Stimulated activated CD4-positive, alpha-beta T cell treated with anti-CD3 and anti-CD28 coated beads, Interleukin-2, amount 100 ng/mL, for 48 hours (primary cell): ENCODE results near the gene SHISA4.
A peak's percentile ranks its signal among the peaks of the same experiment; 100 is the strongest.

Experiments used
- DNase-seq, 2 donors: peaks; one replicate each; pipeline ENCODE4 v3.0.0-alpha.2; 2020

The SHISA4 gene

DNA sequence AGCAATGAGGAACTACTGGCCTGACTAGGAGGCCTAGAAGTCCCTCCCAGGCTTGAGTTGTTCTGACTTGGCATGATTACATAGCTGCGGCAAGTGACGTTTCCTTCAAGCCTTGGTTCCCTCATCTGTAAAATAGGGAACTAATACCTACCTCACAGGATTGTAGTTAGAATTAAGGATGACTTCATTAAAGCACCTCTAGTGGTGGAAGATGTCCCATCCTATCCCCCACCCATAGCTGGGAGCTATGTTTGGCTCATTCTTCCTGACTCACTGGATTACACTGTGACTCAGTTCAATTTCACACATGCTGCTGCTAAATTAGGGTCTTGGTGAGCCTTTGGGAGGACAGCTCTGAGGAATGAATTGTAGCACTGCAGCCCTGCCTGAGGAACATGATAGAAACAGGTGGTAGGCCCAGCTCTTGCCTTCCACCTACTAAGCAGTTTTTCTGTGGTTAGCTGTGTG, 6.0 kb upstream of the SHISA4 start:
- no peak for DNase-seq

DNA sequence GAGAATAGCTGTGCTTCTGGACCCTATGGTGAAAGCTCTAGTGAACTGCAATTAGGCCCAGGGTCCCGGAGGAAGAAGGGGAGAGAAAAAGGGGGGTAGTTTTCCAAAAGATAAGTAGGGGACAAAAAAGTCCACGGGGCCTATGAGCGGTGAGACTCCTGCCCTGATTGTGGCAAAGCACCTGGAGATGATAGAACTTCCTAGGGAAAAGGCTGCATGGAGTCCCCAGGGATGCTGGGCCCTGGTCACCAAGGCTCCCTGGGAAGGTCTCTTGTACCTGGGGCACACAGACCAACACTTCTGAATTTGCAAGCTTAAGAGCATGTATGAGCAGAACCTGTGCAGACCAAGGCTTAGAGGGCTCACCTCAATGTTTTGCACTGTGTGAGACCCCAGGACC, 5.4 kb upstream of the SHISA4 start:
- DNase-seq = no peak

DNA sequence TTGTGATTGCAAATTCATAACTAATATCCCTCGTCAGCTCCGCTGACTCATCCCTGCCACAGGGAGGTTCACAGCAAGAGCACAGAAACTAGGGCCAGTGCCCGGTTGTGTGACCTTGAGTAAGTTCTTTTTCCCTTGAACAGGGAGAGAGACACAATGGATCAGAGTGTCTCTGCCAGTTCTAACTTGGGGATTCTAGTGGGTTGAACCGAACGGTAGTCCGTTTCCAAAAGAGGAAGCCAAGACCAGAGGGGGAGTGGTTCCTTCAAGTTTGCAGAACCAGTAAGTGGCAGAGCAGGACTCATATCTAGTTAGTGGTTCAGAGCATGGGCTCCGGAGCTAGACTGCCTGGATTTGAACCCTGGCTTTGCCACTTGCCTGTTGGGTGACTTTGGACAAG, 4.9 kb upstream of the SHISA4 start:
- DNase-seq = no peak

DNA sequence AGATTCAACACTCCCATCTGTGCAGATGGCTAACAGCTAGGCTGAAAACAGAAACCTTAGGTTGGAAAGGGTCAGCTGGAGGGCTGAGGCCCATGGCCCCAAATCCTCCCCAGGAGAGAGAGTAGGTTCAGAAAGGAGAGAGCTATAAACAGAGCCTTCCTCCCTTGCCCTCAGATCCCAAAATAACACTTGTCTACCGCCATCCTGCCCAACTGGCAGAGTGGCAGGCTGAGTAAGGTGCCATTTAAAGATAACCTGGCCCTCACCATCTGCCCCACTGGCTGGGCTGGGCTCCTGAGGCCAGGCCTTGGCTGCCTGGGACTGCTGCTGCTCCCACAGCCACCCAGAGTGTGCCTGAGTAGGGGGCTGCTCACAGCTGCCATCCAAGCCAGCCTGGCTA, 4.3 kb upstream of the SHISA4 start:
- DNase-seq = no peak

DNA sequence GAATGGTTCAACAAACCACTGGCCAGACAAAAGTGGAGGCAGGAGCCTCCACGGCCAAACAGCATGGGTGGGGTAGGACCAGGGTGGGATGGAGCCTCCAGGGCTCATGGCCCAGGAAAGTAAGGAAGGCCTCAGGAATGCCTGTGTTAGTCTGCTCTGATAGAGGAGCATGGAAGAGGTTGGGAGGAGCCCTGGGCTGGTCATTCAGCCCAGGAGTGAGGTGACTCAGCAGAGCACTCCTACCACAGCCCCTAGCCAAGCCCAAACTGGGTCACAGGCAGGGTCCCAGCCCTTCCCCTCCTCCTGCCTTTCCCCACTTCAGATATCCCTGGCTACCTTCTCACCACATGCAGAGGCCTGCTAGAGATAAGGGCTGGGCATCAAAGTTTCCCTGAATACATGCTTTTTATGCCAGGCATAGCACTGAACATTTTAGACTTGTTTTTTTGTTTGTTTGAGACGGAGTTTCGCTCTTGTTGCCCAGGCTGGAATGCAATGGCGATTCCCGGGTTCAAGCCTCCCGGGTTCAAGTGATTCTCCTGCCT, 3.1 kb upstream of the SHISA4 start:
- DNase-seq = no peak

DNA sequence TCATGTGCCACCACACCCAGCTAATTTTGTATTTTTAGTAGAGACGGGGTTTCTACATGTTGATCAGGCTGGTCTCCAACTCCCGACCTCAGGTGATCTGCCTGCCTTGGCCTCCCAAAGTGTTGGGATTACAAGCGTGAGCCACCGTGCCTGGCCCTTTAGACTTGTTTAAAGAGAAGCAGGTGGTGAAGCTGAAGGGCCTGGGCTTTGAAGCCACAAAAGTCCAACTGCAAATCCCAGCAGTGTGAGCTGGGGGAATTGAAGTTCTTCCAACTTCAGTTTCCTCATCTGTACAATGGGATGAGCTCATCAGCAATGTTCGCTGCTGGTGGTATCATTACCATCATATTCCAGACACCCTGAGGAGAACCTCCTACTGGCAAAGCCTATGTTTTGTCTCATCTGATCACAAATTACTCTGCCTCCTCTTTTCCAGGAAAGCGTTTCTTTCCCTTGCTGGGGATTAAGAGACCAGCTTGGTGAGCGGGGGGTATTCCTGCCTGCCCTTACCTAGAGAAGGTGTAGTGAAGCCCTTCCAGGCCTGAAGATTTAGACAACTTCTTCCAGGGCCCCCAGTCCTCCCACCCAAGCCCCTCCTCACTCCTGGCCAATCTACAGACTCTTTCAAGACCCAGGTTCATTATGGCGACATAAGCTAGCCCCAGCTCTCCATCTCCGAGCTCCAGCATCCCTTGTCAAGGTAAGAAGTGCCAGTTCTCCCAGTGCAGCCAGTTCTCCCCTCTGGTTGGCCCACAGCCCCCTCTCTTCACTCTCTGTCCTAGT, 2.4 kb upstream of the SHISA4 start:
- no peak for DNase-seq

DNA sequence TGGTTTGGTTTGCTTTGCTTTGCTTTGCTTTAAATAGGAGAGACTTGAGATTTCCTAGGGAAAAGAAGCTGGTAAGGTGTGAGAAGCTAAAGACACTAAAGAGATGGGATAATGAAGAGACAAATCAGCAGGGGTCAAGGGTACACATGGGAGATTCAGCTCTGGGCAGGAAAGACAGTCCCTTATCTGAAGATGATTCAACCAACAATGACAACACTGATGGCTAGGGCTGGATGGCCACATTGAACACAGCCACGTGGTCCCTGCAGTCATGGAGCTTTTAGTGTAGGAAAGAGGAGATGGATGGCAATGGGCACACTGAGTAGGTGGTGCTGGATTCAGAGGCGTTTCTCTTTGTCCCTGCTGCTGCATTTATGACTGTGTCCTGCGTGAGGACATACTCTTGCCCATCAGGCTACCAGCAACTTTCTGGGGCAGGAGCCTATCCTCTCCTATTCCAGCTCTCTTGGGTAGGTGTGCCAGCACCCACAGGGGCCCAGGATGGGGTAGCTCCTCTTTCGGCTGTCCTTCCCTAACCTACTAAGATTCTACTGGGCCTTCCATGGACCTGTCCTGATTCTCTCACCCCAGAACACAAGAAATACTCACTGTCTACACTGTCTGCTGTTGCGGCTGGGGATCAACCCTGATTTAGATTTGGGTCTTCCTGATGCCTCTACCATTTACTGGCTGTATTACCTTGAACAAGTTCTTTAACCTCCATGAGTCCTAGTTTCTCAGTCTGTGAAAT, 1.4 kb upstream of the SHISA4 start:
- DNase-seq = no peak

DNA sequence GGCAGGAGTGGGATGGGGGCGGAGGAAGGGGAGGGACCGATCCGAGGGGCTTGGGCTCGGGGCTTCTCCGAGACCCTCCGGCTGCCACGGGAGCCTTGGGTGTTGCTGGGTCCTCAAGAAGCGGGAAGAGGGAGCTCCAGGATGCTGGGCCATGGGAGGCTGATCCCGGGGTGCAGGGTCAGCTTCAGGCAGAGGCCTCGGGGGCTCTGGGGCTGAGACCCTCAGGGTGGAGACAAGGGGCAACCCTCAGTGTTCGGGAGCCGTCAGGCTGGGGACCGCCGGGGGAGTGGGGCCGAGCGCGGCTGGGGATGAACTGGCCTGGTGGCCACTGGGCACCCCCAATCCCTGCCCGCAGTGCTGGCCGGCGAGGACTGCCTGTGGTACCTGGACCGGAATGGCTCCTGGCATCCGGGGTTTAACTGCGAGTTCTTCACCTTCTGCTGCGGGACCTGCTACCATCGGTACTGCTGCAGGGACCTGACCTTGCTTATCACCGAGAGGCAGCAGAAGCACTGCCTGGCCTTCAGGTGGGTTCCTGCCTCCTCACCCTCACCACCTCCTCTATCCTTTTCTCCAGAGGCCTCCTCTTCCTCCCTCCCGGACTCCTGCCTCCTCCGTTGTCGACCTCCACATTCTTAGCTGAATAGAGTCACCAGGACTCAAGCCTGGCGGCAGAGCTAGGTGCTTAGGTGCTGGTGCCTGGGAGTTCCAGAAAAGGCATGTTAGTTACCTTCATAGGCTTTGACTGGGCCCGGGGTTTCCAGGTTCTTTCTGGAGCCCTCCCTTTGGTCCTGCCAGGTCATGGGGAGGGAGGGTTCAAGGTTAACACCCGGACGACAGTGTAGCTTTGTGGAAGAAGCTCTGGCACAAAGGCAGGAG, 631 bp downstream of the SHISA4 start:
- DNase-seq = no peak

DNA sequence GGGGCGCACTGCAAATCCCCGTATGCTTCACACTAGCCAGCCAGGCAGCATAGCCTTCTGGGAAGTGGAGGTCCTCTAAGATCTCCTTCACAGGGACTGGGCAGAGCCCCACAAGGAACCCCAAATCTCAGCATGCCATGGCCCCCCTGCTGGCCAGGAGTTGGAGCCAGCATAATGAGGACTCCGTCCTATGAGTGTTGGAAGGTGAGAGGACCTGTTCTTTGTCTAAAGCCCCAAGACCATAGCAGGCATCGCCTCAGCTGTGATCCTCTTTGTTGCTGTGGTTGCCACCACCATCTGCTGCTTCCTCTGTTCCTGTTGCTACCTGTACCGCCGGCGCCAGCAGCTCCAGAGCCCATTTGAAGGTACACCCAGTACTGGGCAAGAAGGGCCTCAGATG, 1.5 kb downstream of the SHISA4 start:
- no peak for DNase-seq

DNA sequence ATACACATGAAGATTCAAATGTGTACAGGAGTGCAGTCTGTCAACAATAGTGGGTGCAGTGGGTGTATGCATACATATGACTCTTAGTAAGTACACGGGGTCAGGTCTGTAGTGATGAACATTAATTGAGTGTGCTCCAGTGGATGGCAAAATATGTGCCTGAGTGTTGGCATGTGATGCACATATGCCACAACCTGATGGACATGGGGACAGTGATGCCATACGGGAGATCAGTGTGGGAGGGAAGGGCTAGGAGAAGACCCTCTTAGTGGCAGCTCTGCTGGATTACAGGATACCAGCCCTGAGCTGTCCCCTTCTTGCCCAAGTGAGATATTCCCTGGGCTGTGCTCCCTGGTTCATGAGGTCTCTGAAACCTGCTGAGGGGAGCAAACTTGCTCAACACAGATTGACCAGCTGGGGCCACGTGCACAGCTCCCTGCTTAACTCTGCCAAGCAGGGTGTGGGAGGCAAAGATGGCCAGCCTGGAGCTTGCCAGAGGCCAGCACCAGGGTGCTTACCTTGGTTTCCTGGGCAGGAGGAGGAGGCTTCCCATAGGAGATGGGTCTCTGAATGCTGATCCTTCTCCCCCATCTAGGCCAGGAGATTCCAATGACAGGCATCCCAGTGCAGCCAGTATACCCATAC, 2.2 kb downstream of the SHISA4 start:
- DNase-seq = no peak

DNA sequence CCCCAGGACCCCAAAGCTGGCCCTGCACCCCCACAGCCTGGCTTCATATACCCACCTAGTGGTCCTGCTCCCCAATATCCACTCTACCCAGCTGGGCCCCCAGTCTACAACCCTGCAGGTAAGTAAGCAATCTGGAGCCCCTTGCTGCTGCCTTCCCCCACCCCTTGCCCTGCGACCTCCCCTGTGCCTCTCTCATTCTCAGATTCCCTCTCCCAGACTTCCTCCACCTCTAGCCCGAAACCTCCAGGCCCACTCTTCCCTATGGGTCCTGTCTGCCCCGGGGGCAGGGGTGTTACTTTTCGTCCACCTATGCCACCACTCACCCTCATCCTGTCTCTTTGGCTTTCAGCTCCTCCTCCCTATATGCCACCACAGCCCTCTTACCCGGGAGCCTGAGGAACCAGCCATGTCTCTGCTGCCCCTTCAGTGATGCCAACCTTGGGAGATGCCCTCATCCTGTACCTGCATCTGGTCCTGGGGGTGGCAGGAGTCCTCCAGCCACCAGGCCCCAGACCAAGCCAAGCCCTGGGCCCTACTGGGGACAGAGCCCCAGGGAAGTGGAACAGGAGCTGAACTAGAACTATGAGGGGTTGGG, 2.9 kb downstream of the SHISA4 start:
- no peak for DNase-seq

DNA sequence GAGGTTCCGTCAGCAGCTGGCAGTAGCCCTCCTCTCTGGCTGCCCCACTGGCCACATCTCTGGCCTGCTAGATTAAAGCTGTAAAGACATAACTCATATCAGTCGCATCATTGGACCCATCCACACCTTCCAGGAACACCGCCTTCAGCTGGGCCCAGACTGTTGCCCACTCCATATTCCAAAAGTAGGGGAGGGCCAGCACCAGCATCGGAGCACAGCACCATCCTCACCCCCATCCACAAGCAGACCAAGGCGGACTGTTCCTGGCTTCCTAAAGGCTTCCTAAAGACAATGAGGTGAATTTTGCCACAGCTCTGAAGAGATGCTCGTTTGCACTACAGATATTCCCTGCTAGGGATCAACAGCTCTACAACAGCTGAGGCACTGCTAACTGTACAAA, 3.5 kb downstream of the SHISA4 start:
- no peak for DNase-seq

DNA sequence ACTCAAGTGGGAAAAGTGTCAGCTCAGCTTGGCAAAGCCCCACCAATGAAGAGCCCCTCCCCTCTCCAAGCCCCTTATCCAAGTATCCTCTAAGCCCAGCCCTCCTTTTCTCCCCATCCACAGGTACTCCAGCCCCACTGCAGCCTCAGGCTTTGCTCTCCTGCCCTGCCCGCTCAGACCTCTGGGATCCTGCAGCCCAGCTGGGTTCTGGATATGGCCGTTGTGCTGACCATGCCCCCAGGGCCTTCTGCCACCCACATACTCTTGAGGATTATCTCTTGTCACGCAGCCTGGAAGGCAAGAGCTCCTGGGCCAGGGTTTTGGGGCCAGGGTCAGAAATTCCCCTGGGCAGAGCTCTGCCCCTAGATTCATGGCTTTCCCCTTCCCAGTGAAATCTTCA, 4.7 kb downstream of the SHISA4 start:
- DNase-seq = no peak

DNA sequence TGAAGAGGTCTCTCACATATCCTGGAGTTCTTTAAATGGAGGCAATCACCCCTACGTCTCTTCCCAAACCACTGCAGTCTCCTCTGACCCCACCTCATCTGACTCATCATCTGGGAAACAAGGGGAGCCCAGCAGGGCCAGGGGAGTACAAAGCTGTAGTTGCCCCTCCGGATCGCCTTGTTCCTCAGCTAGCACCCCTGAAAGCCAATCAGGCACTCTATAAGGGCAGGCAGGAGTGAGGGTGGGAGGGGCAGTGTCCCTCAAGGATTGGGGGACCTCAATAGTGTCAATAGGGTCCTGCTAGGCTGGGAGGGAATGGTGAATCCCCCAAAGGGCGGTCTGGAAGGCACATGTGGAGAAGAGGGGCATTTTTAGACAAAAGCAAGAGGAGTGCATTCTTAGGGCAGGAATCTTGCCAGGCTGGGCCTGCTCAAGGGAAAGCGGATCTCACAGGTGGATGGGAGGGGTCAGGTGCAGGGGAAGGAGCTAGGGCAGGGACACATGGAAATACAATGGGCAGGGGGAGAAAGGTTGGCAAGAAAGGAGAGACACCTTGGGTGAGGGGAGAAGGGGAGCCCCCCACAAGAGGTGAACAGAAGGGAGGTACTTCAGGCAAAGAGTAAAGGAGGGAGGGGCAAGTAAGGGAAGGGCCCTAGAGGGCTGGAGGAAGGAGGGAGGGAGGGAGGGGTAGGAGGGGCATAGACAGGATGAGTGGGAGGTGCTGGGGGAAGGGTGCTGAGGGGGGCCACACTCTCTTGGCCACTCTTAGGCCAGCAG, 5.8 kb downstream of the SHISA4 start:
- DNase-seq = no peak

DNA sequence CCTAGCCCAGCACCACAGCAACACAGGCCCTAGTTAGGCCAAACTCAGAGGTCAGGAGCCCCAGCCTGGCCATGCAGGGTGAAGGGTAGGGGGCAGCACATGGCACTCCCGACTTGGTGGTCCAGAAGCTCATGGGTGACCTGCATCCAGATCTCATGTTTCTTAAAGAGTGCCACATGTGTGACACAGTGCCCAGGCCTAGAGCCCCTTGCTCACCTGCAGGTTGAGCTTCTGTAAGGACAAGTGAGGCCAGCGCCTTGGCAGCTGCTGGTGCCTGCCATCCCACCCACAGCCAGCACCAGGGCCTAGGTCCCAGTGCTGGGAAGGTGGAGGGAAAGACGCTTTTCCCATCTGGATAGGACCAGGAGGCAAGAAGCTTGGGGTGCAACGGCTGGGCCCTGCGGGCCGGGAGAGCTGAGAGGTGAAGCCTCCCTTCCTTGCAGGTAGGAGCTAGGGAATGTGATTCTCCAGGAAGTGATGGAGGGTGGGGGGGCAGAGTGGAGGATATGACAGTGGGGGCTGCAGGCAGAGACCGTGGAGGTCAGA, 6.5 kb downstream of the SHISA4 start:
- DNase-seq = no peak

DNA sequence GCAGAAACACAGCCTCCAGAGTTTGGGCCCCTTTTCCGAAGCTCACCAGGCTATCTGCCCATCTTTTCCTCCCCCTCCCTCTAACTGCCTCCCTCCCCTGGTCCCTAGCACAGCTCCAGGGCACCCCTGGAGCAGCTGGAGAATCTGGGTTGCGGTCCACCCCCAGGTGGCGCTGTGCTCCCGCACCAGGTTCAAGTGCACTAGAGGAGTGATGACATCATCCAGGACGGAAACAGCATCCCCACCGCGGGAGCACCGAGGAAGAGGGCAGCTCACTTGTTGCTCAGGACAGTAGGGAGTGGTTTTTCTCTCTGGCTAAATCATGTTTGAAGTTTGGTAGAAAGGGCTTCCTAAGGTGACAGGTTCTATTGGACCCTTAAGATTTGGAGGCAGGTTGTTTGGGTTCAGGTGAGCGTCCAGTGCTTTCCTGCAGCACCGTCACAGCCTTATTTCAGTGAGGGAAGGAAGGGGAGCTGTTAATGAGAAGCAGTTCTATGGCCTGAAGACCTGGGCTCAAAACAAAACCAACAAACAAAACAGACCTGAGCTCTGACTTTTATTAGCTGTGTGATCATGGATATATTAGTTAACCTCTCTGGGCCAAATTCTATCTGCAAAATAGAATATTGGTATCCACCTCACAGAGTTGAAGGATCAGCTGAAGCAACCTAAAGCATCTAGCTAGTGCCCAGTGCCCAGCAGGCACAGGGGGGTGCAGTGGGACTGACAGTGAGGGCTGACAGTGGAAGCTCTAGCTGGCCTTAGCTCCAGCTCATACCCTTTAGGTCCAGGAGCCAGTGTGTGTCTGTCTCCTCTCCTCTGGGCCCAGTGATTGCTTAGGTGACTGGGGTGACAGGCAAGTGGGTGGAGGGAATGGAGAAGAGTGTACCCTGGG, 7.5 kb downstream of the SHISA4 start:
- peak; percentile 85 to 89 for DNase-seq

DNA sequence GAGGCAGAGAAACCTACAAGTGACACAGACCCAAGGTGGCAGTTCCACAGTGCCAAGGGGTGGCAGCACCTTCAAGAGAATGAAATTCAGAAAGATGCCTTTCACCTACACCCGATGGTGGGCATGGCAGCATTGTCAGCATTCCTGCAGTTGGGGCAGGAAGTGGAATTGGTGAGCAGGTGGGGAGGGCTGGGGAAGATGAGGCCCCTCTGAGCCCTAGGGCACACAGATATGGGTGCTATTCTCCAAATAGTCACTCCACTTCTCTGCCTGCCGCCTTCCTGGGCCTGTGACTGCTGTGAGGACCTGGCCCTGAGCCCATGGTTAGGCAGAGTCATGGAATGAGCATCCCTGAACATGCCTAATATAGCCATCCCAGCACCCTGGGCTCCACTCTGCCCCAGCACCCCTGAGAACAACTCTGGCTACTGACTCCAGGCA, 8.3 kb downstream of the SHISA4 start:
- no peak for DNase-seq

DNA sequence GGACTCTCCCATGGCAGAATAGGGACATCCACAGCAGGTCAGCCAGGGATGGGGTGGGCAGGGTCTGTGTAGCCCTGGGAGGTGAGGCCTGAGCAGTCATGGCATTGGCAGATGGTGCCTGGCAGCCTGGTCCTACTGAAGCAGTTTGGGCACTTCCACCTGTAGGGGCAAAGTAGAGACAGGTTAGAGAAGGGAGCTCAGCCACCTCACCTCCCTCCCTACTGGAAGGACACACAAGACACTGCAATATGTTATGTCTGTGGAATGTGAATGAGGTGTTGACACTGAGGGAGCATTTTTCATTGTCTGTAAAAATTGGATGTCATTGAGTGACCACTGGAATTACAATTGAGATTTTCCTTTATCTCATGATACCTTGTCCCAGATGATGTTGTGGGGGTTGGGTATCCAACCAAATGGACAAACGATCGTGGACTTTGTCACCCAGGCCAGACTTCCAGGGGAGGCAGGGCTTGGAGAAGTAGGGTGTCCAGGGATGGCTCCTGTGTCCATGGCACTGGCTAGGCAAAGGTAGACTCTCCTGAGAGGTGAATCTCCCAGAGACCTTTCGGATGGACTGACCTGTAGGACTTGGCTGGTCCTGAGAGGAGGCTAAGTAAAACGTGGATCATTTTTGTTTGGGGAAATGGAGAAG, 9.7 kb downstream of the SHISA4 start:
- no peak for DNase-seq

DNA sequence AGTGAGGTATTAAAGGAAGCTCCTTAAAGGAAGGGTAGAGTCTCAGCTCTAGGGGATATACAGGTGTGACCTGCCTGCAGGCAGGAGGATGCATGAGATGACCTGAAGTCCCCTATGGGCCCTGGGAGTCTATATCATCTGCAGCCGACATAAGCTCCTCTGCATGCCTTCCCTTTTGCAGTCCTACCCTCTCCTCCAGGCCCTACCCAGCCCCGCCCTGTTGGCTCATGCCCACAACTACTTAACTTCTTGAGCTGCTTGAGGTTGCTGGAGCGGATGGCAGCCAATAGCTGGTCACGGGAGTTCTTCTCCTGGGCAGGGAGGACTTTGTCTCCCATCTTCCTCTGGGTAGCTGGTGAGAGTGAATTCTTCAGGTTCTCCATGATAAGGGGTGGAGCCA, 10.3 kb downstream of the SHISA4 start:
- no peak for DNase-seq
